GM18507 (cell line): ENCODE data around the gene USF3.
A peak's percentile ranks its signal among the peaks of the same experiment; 100 is the strongest.

Experiments
- DNase-seq: peaks from one replicate; pipeline ENCODE4 v3.0.0; 2011; ENCODE audit warnings: low read depth; ENCODE audit not compliant: insufficient read length; ENCODE audit errors: extremely low spot score
- FAIRE-seq: peaks from 2 replicates; lab custom pipeline; 2011; peaks lifted over from hg19 to GRCh38; lab: Jason Lieb, UNC

Gene USF3

DNA sequence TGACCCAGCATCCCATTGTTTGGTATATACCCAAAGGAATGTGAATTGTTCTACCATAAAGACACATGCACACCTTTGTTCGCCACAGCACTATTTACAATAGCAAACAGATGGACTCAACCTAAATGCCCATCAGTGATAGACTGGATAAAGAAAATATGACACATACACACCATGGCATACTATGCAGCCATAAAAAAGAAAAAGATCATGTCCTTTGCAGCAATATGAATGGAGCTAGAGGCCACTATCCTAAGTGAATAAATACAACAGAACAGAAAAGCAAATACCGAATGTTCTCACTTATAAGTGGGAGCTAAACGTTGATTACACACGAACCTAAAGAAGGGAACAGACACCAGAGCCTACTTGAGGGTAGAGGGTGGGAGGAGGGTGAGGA lies 11.4 kb upstream of the USF3 start:
- DNase-seq (no peak), FAIRE-seq (no peak)

DNA sequence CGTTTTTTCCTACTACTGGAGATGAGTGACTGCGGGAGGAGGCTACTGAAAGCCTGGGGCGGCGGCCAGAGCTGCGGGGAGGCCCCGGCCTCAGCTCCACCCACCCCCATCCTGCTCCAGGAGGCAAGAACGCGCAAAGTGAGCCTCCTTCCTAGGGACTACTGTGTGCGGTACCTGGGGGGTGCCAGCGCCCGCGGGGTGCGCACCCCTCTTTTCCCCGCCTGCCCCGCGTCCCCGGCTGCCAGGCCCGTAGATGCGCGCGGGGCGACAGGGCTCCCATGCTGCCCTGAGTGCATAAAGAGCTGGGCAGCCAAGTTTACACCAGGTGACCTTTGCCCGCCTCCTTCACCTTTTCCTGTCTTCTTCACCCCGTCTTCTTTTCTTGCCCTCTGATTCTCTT lies 2.5 kb upstream of the USF3 start:
- DNase-seq (no peak), FAIRE-seq (no peak)

DNA sequence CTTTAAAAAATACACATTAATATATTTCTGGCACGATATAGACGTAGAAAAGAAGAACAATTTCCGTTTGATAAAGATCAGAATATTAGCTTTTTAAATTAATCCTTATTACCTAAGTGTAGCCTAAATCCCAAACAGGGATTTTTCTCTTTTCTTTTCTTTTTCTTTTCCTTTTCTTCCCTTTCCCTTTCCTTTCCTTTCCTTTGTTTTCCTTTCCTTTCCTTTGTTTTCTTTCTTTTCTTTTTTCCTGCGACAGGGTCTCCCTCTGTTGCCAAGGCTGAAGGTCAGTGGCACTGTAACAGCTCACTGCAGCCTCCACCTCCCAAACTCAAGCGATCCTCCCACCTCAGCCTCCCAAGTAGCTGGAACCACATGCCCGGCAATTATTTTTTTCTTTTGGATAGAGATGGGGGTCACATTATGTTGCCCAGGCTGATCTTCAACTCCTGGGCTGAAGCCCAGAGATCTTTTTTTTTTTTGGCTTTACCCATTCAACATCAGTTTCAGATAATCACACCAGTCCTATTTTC lies 1.8 kb upstream of the USF3 start:
- FAIRE-seq: no peak
- no peak for DNase-seq

DNA sequence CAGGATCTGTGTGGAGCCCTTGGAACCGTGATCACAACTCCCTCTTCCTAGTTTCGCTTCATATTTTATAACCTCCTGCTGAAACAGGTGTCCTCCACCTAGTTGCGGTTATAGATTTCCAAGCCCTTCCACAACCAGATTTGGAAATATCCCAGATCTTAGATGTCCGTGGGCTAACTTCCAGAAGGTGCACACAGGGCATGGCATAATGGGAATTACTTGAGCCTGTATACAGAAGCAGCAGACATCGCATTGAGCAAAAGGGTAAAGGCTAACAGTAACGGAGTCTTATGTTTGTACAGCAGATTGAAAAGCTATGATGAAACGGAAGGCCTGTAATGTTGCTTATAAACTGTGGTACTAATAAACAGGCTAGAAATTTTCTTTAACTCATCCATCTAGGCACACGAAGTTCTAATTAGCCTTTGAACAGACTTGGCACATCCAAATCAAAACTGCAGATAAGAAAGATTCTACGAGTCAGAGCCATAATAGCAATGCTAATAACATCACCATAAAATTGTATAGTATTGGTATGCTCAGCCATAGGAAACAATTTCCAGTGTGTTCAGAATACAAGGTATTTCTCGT lies 1.2 kb upstream of the USF3 start:
- DNase-seq (no peak), FAIRE-seq (no peak)

DNA sequence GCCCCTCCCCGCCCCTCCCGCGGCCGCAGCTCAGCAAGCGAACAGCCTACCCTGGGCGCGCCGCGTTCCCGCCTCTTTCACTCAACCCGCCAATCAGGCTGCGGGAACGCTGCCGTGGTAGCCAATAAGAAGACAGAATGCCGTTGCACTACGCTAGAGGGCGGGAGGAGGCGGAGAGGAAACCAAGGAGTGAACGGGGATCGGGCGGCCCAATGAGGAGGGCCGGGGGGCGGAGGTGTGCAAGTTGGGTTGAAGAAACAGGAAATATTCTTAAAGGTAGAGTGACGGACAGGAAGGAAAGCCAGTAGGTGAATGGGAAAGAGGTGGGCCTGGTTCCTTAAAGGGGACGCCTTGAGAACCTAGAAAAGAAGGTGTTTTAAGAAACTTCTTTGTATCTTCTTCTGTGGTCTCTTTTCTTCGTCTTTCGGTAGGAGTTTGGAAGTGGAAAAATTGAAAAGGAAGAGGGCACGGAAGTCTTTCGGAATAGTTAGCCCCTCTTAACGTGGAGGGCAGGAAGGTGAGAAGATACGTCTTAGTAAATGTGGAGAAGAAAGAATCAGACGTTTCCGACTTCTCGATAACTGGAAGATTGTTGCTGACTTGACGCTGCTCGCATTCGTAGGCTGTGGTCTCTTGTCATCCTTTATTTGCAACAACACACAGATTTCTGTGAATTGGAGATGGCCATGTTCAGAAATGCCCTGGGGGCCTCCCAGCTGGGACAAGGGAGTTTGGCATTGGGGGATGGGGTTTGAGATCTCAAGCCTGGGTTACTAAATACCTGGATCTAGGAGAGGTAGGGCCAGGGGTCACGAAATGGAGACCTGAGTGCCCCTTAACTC lies 437 bp upstream of the USF3 start:
- DNase-seq (peak; percentile 97), FAIRE-seq (peak; percentile 100)

DNA sequence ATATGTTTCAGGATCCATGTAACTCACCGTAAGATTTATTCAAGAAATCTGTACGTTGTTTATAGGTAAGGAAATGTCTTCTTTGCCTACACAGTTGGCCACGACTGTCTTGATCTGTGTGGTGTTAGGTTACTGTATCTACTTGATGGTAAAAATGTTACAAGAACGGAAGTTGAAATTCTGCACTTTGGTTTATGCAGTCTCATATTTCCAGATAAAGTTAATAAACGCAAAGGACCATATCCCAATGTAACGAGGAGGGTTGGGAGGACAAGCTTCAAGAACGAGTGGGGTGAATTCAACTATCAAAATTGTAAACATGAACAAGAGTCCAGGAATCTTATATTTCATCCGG lies 1.0 kb downstream of the USF3 start:
- DNase-seq (no peak), FAIRE-seq (peak; percentile 59)

DNA sequence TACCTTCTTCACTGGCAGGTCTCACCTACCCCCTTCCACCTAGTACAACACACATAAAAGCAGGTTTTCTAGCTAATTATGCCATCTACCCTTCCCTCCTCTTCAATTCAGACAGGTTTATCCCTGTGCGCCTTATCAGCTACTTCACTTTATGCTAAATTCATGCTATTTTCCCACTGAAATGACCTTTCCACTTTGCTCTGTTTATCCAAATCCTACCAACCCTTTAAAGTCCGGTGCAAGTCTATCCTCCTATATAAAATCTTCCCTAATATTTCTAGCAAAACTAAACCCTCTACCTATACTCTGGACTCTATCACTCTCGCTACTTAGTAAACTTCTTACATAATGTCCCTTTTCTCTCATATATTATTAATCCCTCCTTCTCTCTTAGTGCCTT lies 6.0 kb downstream of the USF3 start:
- FAIRE-seq (no peak), DNase-seq (no peak)

DNA sequence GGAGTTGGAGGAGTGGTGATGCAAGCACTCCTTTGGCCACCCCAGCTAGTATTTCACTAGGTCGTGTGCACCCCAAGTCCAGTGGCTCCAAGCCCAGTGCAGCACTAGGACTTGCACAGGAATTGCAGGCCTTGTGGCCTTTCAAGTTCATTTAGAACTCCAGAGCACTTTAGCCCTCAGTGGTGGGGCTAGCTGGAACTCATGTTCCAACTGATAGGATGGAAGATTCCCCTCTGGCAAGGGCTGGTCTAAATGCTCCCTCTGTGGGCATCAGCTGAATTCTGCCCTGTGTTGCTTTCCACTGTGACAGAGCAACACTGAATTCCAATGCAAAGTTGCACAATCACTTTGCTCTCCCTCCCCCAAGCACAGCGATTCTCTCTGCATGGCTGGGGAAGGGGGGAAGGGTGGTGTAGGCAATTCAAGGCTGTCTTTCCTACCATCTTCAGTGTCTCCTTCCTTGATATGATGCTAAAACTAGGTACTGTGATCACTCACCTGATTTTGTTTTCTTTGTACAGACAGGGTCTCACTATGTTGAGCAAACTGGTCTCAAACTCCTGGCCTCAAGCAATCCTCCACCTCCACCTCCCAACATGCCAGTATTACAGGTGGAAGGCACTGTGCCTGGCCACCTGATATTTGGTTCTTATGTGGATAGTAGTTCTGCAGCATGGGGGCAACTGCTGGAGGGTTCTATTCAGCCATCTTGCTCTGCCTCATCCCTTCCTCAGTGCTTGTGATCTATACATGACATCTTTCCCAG lies 10.3 kb downstream of the USF3 start:
- no peak for FAIRE-seq
- no peak for DNase-seq

DNA sequence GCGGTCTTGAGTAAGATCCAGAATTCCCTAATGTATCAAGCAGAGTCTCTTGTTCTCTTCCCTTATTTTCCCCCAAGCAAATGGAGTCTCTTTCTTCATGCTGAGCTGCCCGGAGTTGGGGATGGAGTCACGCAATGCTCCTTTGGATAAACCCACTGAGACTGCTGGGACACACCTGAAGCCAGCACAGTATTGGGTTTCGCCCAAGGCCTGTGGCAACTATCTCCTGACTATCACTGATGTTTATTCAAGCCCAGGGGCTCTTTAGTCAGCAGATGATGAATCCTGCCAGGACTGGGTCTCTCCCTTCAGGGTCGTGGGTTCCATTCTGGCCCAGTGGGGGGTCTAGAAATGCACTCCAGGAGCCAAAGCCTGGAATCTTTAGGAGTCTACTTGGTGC lies 11.3 kb downstream of the USF3 start:
- no peak for DNase-seq
- FAIRE-seq: no peak

DNA sequence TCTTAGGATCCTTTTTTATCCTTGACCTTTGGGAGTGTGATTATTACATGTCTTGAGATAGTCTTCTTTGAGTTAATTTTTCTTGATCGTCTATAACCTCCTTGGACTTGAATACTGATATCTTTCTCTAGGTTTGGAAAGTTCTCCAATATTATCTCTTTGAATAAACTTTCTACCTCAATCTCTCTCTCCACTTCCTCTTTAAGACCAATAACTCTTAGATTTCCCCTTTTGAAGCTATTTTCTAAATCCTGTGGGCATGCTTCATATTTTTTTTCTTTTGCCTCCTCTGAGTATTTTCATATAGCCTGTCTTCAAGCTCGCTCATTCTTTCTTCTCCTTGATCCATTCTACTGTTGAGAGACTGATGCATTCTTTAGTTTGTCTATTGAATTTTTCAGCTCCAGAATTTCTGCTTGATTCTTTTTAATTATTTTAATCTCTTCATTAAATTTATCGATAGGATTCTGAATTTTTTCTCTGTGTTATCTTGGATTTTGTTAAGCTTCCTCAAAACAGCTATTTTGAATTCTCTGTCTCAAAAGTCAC lies 12.1 kb downstream of the USF3 start:
- FAIRE-seq (no peak), DNase-seq (no peak)

DNA sequence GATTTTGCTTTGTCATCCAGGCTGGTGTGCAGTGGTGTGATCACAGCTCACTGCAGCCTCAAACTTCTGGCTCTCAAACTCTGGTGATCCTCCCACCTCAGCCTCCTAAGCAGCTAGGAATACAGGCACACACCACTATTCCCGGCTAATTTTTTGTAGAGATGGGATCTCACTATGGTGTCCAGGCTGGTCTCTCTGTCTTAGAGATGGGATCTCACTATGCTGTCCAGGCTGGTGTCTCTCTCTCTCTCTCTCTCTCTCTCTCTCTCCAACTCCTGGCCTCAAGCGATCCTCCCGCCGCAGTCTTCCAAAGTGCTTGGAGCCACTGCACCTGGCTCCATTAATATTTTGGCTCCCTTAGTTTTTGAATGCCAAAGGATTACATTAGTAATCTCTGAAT lies 17.7 kb downstream of the USF3 start:
- DNase-seq (no peak), FAIRE-seq (no peak)

DNA sequence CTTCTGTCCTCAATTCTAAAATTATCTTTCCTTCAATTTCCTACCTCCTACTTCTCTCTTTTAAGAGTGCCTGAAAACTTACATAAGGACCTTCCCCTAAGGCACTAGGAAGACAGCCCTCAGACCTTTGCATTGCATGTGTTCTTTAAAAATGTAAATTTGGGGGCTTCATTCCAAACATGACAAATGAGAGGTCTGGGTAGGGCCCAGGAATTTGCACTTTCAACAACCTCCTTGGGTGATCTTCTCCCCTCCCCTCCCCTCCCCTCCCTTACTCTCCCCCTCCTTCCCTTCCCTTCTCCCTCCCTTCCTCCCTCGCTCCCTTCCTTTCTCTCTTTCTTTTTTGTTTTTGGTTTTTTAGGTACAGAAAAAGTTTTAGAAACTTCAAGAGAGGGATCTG lies 18.7 kb downstream of the USF3 start:
- FAIRE-seq (no peak), DNase-seq (no peak)

DNA sequence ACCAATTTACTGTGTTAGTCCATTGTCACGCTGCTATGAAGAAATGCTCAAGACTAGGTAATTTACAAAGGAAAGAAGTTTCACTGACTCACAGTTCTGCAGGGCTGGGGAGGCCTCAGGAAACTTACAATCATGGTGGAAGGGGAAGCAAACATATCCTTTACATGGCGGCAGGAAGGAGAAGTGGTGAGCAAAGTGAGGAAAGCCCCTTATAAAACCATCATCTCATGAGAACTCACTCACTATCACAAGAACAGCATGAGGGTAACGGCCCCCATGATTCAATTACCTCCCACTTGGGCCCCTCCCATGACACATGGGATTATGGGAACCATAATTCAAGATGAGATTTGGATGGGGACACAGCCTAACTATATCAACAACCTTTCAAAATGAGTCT lies 20.2 kb downstream of the USF3 start:
- no peak for FAIRE-seq
- DNase-seq: no peak

DNA sequence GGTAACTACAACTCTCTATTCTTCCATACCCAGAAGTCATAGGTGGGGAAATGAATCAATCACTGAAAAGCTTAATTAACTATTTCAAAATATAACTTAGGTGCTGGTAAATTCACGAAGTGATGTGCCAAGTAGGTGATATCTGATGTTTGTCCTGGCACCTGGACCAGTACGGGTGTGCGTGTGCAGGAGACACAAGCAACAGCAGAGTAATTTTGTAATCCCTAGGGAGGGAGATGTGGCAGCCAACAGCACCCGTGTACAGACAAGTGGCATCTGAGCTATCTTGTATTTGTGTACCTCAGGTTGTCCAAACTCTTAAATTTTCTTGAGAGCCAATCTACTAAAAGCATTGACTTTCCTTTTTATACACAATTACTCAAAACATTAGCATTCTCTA lies 22.8 kb downstream of the USF3 start:
- no peak for FAIRE-seq
- no peak for DNase-seq

DNA sequence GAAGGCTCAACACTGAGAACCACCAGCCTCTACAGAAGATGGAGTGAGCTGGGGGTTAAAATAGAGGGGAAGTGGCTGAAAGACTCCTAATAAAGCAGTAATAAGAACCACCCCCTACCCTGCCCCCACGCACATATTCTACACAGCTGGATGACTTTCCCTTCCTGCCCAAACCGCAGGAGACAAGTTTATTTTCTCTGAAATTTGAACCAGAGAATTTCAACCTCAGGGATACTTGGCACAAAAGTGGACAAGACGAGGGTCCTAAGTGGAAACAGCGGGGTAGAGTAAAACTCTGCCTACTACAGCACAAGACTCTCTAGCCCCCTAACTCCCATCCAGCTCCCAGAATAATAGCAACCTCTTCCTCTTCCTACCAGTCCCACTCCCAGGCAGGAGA lies 28.4 kb downstream of the USF3 start:
- no peak for FAIRE-seq

DNA sequence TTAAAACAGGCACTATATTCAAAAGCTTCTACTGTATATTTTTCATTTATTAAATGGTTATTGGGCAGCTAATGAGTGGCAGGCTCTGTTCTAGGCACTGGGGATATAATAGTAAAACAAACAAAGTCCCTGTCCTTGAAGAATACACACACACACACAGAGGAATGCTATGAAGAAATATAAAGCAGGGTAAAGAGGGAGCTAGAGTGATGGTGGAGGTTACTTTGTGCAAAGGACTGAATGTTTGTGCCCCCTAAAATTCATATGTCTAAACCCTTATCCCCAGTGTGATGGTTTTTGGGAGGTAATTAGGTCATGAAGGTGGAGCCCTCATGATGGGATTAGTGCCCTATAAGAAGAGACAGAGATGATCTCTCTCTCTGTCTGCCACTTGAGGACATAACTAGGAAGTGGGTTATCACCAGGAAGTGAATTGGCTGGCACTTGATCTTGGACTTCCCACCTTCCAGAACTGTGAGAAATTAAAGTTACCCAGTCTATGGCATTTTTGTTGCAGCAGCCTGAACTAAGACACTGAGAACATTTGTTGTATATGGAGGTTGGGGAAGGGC lies 31.8 kb downstream of the USF3 start:
- FAIRE-seq (no peak), DNase-seq (no peak)

More for the DNA sequence above, 28.4 kb downstream of the USF3 start:
- DNase-seq: no peak

DNA sequence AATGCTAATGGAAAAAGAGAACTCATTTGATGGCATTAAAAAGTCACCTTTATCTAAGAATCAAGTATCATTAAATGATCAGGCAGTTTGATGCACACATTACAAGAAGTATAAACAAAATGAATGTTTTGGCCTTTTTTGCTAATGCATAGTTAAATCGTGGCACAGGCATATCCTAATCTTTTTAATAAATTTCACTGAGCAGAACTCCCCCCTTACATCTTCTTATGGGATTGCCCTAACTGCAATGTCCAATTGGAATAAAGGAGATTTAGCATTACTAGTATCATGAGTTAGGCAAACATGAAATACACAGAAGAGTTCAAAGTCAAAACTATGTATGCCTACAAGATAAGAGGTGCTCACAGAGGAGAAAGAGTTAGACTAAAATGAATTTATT lies 32.7 kb downstream of the USF3 start:
- FAIRE-seq: no peak

DNA sequence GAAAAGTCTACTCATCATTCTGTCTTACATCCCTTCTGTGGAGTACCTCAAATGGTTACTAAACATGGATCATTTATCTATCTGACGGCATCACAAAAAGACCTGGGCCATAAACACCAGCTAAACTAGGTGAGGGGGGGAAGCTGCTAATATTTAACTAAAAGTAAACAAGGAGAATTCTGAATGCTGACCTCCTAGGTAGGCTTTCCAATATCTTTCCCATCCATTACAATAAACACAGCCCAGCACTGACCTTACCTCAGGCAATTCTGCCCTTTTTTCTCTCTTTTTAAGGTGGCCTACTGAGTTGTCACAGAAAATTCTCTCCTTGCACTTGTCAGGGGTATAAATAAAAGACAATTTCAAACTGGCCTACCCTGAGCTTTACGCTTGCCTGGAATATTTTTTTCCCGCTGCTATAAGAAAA lies 33.1 kb downstream of the USF3 start:
- no peak for DNase-seq
- FAIRE-seq: no peak

More for the DNA sequence above, 32.7 kb downstream of the USF3 start:
- no peak for DNase-seq

DNA sequence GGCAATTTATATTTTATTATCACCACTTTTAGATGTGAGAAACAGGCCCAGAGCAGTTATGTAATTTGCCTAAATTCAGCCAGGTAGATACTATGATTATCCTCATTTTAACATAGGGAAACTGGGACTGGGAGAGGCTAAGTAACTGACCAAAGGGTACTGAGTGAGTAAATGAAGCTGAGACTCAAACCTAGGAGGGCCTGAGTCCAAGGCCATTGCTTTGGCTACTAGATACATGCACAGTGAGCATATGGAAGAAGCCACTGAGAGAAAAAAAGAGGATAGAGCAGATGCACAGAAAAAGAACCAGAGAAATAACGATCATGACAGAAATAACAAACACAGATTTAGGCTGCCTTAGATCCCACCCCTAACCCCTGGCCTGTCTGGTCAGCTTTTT lies 33.6 kb downstream of the USF3 start:
- FAIRE-seq (no peak), DNase-seq (no peak)

DNA sequence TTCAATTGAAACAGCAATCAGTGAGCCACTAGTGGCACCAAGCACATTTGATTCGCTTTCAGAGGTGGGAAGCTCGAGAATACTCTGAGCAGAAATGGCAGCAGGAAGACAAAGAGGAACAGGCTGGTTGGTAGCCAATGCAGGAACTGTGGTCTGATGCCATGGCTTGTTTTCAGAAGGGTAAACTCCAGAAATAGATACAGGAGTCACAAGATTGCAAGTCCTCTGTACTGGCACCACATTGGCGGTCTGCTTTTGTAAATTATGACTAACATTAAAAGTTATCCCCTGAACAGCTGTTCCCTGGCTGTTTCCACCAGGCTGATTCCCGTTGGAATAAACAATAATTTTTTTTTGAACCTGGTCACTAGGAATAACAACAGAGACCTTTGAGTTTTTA lies 35.5 kb downstream of the USF3 start:
- DNase-seq (no peak), FAIRE-seq (no peak)
